OCI-LY7 (cell line): Measurements from ENCODE around the gene JAK1. TPM values are rescaled to one million over a fixed set of nuclear protein-coding genes. Genes with fewer than 3 reads are reported as not detected.
A peak's percentile ranks its signal among the peaks of the same experiment; 100 is the strongest.

Source experiments
- BruUV-seq: library from RNA; stranded (reverse); fragments of 400-500 nt; replicated peaks from 2 replicates; lab custom pipeline; 2021; lab: Mats Ljungman, UMichigan
- CTCF ChIA-PET: fragments of 300-600 bp; sonication (Branson Sonifier 250); formaldehyde crosslinking; loops from one replicate; lab custom pipeline; 2022; ENCODE audit warnings: antibody characterized with exemption; ENCODE audit not compliant: unreplicated experiment; lab: Charles Lee
- POLR2A ChIA-PET: fragments of 300-600 bp; sonication (Branson Sonifier 250); formaldehyde crosslinking; loops from one replicate; lab custom pipeline; 2022; ENCODE audit warnings: antibody characterized with exemption; lab: Charles Lee
- DNase-seq: peaks from one replicate; pipeline ENCODE4 v3.0.0-alpha.2; 2015; ENCODE audit warnings: low spot score
- H2AFZ ChIP-seq: fragments of 200-600 bp; sonication (generic), shearing (Covaris generic); 2 replicates; pipeline ENCODE4 v1.6.1; 2014; ENCODE audit warnings: mild to moderate bottlenecking, antibody characterized with exemption, low read length, moderate library complexity
- H3K27ac ChIP-seq: fragments of 200-600 bp; sonication (generic); 2 replicates; pipeline ENCODE4 v1.5.1; 2014; ENCODE audit warnings: mixed run types, low read depth, mild to moderate bottlenecking, moderate library complexity, low read length, inconsistent platforms; ENCODE audit not compliant: poor library complexity, severe bottlenecking
- H3K36me3 ChIP-seq: fragments of 200-600 bp; sonication (generic); 2 replicates; pipeline ENCODE4 v1.6.1; 2014; ENCODE audit warnings: mild to moderate bottlenecking, antibody characterized with exemption, low read length, moderate library complexity, mixed read lengths; ENCODE audit not compliant: insufficient read depth
- H3K4me1 ChIP-seq: fragments of 200-600 bp; sonication (generic); 2 replicates; pipeline ENCODE4 v1.5.1; 2014; ENCODE audit warnings: mild to moderate bottlenecking, low read length; ENCODE audit not compliant: insufficient read depth, poor library complexity, severe bottlenecking
- H3K4me2 ChIP-seq: fragments of 200-600 bp; sonication (generic); 2 replicates; pipeline ENCODE4 v1.6.1; 2014; ENCODE audit warnings: mild to moderate bottlenecking, low read length
- H3K4me3 ChIP-seq: fragments of 200-600 bp; sonication (generic); 2 replicates; pipeline ENCODE4 v1.5.1; 2014; ENCODE audit warnings: mild to moderate bottlenecking, low read depth, low read length; ENCODE audit not compliant: poor library complexity, severe bottlenecking
- H3K79me2 ChIP-seq: fragments of 200-600 bp; sonication (generic); 2 replicates; pipeline ENCODE4 v1.6.1; 2016; ENCODE audit warnings: low read depth, mild to moderate bottlenecking, low read length, moderate library complexity, mixed read lengths; ENCODE audit not compliant: insufficient read depth
- H3K9me2 ChIP-seq: fragments of 200-600 bp; sonication (generic); 2 replicates; pipeline ENCODE4 v1.6.1; 2016; ENCODE audit warnings: mild to moderate bottlenecking, low read length, mixed read lengths; ENCODE audit not compliant: insufficient read depth
- H3K9me3 ChIP-seq: fragments of 200-600 bp; sonication (generic); 2 replicates; pipeline ENCODE4 v1.6.1; 2014; ENCODE audit warnings: mild to moderate bottlenecking, mixed run types, low read length, mixed read lengths
- H4K20me1 ChIP-seq: fragments of 200-600 bp; sonication (generic); 2 replicates; pipeline ENCODE4 v1.6.1; 2014; ENCODE audit warnings: mild to moderate bottlenecking, antibody characterized with exemption, low read length, moderate library complexity, mixed read lengths; ENCODE audit not compliant: insufficient read depth
- EZH2phosphoT487 ChIP-seq: fragments of 200-600 bp; sonication (generic); IDR thresholded peaks from 2 replicates; pipeline ENCODE4 v1.6.1; 2018; ENCODE audit warnings: low read depth, borderline replicate concordance, mild to moderate bottlenecking, mixed run types, antibody characterized with exemption, low read length, moderate library complexity, mixed read lengths
- intact Hi-C: fragments of 100-400 bp; cut with micrococcal nuclease; formaldehyde crosslinking; loops from one replicate; pipeline ENCODE4 v1.10.0; 2022; ENCODE audit not compliant: unreplicated experiment
- total RNA-seq, 2 experiments: library from RNA; depleted of rRNA in 1 of 2; stranded (reverse); fragments of >200 nt in 1 of 2; shearing (Covaris generic) in 1 of 2; gene quantifications; 2 replicates each; pipeline ENCODE4 v1.2.3, GENCODE V29; 2014 to 2022
- TF ChIP-seq, protein P1 (sequence below): fragments of 200-600 bp; sonication (generic); conservative IDR thresholded peaks from 2 replicates; pipeline ENCODE4 v1.5.1; 2014; ENCODE audit warnings: mild to moderate bottlenecking, antibody characterized with exemption, low read length, moderate library complexity, mixed read lengths

JAK1 gene
- total RNA-seq, 2 experiments from 2014 or later: 72.6 to 86.8 TPM

GRCh38 chr1:64878090-64878489 lies 88.3 kb downstream of the JAK1 start:
- DNase-seq: no peak
- TF ChIP-seq EZH2phosphoT487: no peak
- TF ChIP-seq, protein P1, sequence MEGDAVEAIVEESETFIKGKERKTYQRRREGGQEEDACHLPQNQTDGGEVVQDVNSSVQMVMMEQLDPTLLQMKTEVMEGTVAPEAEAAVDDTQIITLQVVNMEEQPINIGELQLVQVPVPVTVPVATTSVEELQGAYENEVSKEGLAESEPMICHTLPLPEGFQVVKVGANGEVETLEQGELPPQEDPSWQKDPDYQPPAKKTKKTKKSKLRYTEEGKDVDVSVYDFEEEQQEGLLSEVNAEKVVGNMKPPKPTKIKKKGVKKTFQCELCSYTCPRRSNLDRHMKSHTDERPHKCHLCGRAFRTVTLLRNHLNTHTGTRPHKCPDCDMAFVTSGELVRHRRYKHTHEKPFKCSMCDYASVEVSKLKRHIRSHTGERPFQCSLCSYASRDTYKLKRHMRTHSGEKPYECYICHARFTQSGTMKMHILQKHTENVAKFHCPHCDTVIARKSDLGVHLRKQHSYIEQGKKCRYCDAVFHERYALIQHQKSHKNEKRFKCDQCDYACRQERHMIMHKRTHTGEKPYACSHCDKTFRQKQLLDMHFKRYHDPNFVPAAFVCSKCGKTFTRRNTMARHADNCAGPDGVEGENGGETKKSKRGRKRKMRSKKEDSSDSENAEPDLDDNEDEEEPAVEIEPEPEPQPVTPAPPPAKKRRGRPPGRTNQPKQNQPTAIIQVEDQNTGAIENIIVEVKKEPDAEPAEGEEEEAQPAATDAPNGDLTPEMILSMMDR: no peak
- 0 out of 2 replicates have a peak, but pooled peaks cover 4% of the 10 kb centered on the region for H4K20me1 ChIP-seq
- intact Hi-C loops: no loop called here
- ChIA-PET POLR2A (interaction anchor here (1.2 to 2.3 kb wide), 2 partner anchors 9 to 15 kb away, joined by 4 to 8 read pairs; no protein-coding TSS in a partner anchor), CTCF (no interaction called here)
- no TSS peak for BruUV-seq
- H3K27ac ChIP-seq: no peak overlapping the region
- no peak overlapping the region for H3K4me3 ChIP-seq
- H3K79me2 ChIP-seq: no peaks in the 10 kb centered on the region
- H2AFZ ChIP-seq: no peak overlapping the region
- no peaks in the 10 kb centered on the region for H3K9me2 ChIP-seq
- no peak overlapping the region for H3K4me2 ChIP-seq
- H3K9me3 ChIP-seq: no peaks in the 10 kb centered on the region
- no peaks in the 10 kb centered on the region for H3K4me1 ChIP-seq
- peaks cover 86% of the 10 kb centered on the region for H3K36me3 ChIP-seq

DNA sequence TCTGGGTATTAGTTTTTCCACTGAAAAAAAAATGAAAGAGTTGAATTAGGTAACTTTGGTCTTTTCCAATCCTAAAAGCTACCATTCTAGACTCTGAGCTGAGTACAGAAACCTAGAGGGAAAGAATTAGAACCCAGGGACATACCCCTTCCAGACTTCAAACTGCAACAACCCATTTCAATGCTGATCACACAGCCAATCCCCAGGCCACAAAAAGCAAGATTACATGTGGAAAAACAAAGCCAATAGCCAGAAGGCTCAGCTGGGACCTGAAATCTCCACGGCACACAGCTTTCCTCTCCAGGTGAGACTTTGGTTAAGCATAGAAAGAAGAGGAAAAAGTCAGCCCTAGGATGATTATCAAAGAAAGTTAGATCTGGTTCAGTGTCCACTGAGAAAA lies 88.8 kb downstream of the JAK1 start:
- TF ChIP-seq, protein P1: no peak
- no peak for TF ChIP-seq EZH2phosphoT487
- POLR2A ChIA-PET: interaction anchor here (0.5 to 2.3 kb wide), 5 partner anchors 8 to 1349 kb away, joined by 3 to 8 read pairs (median 4); no protein-coding TSS in a partner anchor
- Histone ChIP-seq H3K36me3 (peaks cover 86% of the 10 kb centered on the region), H3K79me2 (no peaks in the 10 kb centered on the region), H3K4me3 (no peak overlapping the region), H3K4me2 (no peak overlapping the region), H3K9me3 (no peaks in the 10 kb centered on the region), H3K27ac (no peak overlapping the region), H3K4me1 (no peaks in the 10 kb centered on the region), H4K20me1 (no peaks in the 10 kb centered on the region), H2AFZ (no peak overlapping the region), H3K9me2 (no peaks in the 10 kb centered on the region)
- intact Hi-C loops: no loop called here
- CTCF ChIA-PET: interaction anchor here (1.5 kb wide), 1 partner anchor 10 kb away, joined by 6 read pairs; no protein-coding TSS in a partner anchor
- no peak for DNase-seq
- TSS peak; percentile 30 for BruUV-seq

DNA sequence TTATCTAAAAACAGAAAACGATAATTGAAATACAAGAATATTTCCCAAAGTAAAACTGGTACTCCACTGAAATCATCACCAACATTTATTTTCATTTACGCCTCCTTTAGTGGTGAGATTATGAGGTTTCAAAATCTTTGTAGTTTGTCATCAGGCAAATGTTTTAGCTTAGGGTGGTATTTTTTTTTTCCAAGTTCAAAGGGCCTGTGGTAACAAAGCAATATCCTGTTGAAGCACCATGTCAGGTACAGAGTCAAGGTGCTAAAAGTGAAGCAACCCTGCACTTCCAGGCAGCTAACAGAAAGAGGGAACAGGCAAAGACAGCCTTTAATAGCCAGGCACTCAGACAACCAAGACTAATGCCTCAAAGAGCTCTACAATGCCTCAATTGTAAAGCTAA lies 89.2 kb downstream of the JAK1 start:
- Histone ChIP-seq H2AFZ (no peak overlapping the region), H3K4me2 (no peak overlapping the region), H3K36me3 (peaks cover 86% of the 10 kb centered on the region), H3K4me1 (no peaks in the 10 kb centered on the region), H3K4me3 (no peak overlapping the region), H4K20me1 (no peaks in the 10 kb centered on the region), H3K27ac (no peak overlapping the region), H3K79me2 (no peaks in the 10 kb centered on the region), H3K9me3 (no peaks in the 10 kb centered on the region), H3K9me2 (no peaks in the 10 kb centered on the region)
- ChIA-PET CTCF (interaction anchor here (1.5 kb wide), 1 partner anchor 10 kb away, joined by 6 read pairs; no protein-coding TSS in a partner anchor), POLR2A (interaction anchor here (0.5 to 2.3 kb wide), 7 partner anchors 8 to 1349 kb away, joined by 3 to 8 read pairs (median 3); no protein-coding TSS in a partner anchor)
- TF ChIP-seq, protein P1: no peak
- no peak for TF ChIP-seq EZH2phosphoT487
- BruUV-seq: no TSS peak
- intact Hi-C loops: no loop called here
- no peak for DNase-seq
